Gastrocnemius medialis (tissue), 4 donors: ENCODE data around the gene GDF11.

ENCODE experiments used
- CTCF ChIP-seq, 5 experiments: fragments of 450-650 bp in 3 of 5; fragments of 200-600 bp in 2 of 5; sonication (generic) in 2 of 5; IDR thresholded peaks in 4 of 5; conservative IDR thresholded peaks in 1 of 5; 1 replicate in 4 of 5; 2 replicates in 1 of 5; pipeline ENCODE4 v1.5.1; 2016 to 2019; ENCODE audit warnings: antibody characterized with exemption in 5 of 5, mild to moderate bottlenecking in 3 of 5, moderate library complexity in 3 of 5
- POLR2A ChIP-seq, 2 donors: fragments of 450-650 bp; IDR thresholded peaks; one replicate each; pipeline ENCODE4 v1.6.1; 2017; ENCODE audit warnings: antibody characterized with exemption in 2 of 2, mild to moderate bottlenecking in 2 of 2, moderate library complexity in 2 of 2

GRCh38 chr12:55707841-55708694 lies 34.9 kb upstream of the GDF11 start, which contains the start of gene ITGA7:
- TF ChIP-seq CTCF (IDR thresholded peaks at IDR 0.05 in 4 of 5, conservative IDR thresholded peaks at IDR 0.05 in 1 of 5) (no peak), POLR2A (IDR thresholded peaks at IDR 0.05) (peak; percentile 32 to 40)
